HepG2 (cell line): ENCODE measurements around the gene SUN5. TPM values are rescaled to one million over a fixed set of nuclear protein-coding genes. Genes with fewer than 3 reads are reported as not detected.

ENCODE experiments used
- ELF3 ChIP-seq: IDR thresholded peaks from 2 replicates; pipeline ENCODE4 v1.6.1; 2016; ENCODE audit warnings: missing genetic modification reagents, missing compliant biosample characterization
- FOSL1 ChIP-seq: sonication (generic); formaldehyde crosslinking; IDR thresholded peaks from 2 replicates; pipeline ENCODE4 v1.9.0; 2021; ENCODE audit warnings: missing genetic modification reagents, borderline replicate concordance
- FUBP1 ChIP-seq: sonication (generic); formaldehyde crosslinking; IDR thresholded peaks from 2 replicates; pipeline ENCODE4 v1.5.1; 2020; ENCODE audit warnings: missing genetic modification reagents, mild to moderate bottlenecking, borderline replicate concordance
- HNF4A ChIP-seq: sonication (generic); formaldehyde crosslinking; IDR thresholded peaks from 2 replicates; pipeline ENCODE4 v1.4.0; 2020; ENCODE audit warnings: missing genetic modification reagents
- NR2F1 ChIP-seq, 2 experiments: fragments of 450-650 bp in 1 of 2; formaldehyde crosslinking in 1 of 2; IDR thresholded peaks; 2 replicates each; pipeline versions ENCODE4 v1.5.0 to v1.6.1; 2016 to 2020; ENCODE audit warnings: mild to moderate bottlenecking in 1 of 2, missing compliant biosample characterization in 1 of 2, missing genetic modification reagents in 1 of 2, moderate library complexity in 1 of 2
- RARA ChIP-seq: IDR thresholded peaks from 2 replicates; pipeline ENCODE4 v1.6.1; 2016; ENCODE audit warnings: missing genetic modification reagents, missing compliant biosample characterization
- XRCC5 ChIP-seq: fragments of 200-400 bp; formaldehyde crosslinking; optimal IDR thresholded peaks from 2 replicates; pipeline ENCODE3; 2017; ENCODE audit warnings: mild to moderate bottlenecking, low read length
- ZC3H13 ChIP-seq: sonication (generic); formaldehyde crosslinking; IDR thresholded peaks from 2 replicates; pipeline ENCODE4 v1.8.1; 2023; ENCODE audit warnings: mild to moderate bottlenecking, missing genetic modification reagents, moderate library complexity
- ZC3H4 ChIP-seq: sonication (generic); formaldehyde crosslinking; IDR thresholded peaks from 2 replicates; pipeline ENCODE4 v1.4.0; 2020; ENCODE audit warnings: missing genetic modification reagents, borderline replicate concordance
- ZEB1 ChIP-seq: IDR thresholded peaks from 2 replicates; pipeline ENCODE4 v1.6.1; 2012; ENCODE audit warnings: mild to moderate bottlenecking, low read depth, inconsistent platforms; ENCODE audit not compliant: insufficient replicate concordance
- ZFP91 ChIP-seq: sonication (generic); formaldehyde crosslinking; IDR thresholded peaks from 2 replicates; pipeline ENCODE4 v1.9.0; 2022; ENCODE audit warnings: missing genetic modification reagents, mild to moderate bottlenecking, borderline replicate concordance
- ZMYM2 ChIP-seq: sonication (generic); formaldehyde crosslinking; IDR thresholded peaks from 2 replicates; pipeline ENCODE4 v1.8.0; 2022; ENCODE audit warnings: mild to moderate bottlenecking, missing genetic modification reagents
- ZMYM3 ChIP-seq: sonication (generic); formaldehyde crosslinking; IDR thresholded peaks from 2 replicates; pipeline ENCODE4 v1.5.1; 2020; ENCODE audit warnings: mild to moderate bottlenecking, missing genetic modification reagents
- ZNF296 ChIP-seq: sonication (generic); formaldehyde crosslinking; conservative IDR thresholded peaks from 2 replicates; pipeline ENCODE4 v1.5.0; 2020; ENCODE audit warnings: mild to moderate bottlenecking, missing genetic modification reagents
- ZNF543 ChIP-seq: sonication (generic); formaldehyde crosslinking; IDR thresholded peaks from 2 replicates; pipeline ENCODE4 v1.4.0; 2020; ENCODE audit warnings: mild to moderate bottlenecking, missing genetic modification reagents
- ZNF770 ChIP-seq: sonication (generic); formaldehyde crosslinking; IDR thresholded peaks from 2 replicates; pipeline ENCODE4 v1.5.0; 2020; ENCODE audit warnings: mild to moderate bottlenecking, missing genetic modification reagents
- ZXDC ChIP-seq: sonication (generic); formaldehyde crosslinking; IDR thresholded peaks from 2 replicates; pipeline ENCODE4 v1.5.0; 2020; ENCODE audit warnings: mild to moderate bottlenecking, missing genetic modification reagents
- polyA plus RNA-seq, 8 experiments: library from polyadenylated mRNA; depleted of rRNA in 3 of 8; stranded (reverse) in 7 of 8; unstranded in 1 of 8; fragments of >200 nt; fragmentation: Illumina TruSeq in 4 of 8; extraction: Trizol in 4 of 8; gene quantifications; 2 replicates each; pipeline versions ENCODE4 v1.2.1 to v1.2.3, GENCODE V29; 2011 to 2016; ENCODE audit warnings: low read depth in 4 of 8, missing spikeins in 1 of 8, mixed read lengths in 1 of 8; ENCODE audit not compliant: insufficient read depth in 1 of 8
- total RNA-seq, 5 experiments: library from RNA; depleted of rRNA; stranded (reverse); fragments of >200 nt; fragmentation: Illumina TruSeq; extraction: Trizol; gene quantifications; 2 replicates each; pipeline ENCODE4 v1.2.3, GENCODE V29; 2016; ENCODE audit warnings: low read depth in 1 of 5

The SUN5 gene
- total and polyA plus RNA-seq, 2 of the 13 experiments (the other 11 are each of a cell fraction or from before 2014, with no cell fraction given): not detected

DNA sequence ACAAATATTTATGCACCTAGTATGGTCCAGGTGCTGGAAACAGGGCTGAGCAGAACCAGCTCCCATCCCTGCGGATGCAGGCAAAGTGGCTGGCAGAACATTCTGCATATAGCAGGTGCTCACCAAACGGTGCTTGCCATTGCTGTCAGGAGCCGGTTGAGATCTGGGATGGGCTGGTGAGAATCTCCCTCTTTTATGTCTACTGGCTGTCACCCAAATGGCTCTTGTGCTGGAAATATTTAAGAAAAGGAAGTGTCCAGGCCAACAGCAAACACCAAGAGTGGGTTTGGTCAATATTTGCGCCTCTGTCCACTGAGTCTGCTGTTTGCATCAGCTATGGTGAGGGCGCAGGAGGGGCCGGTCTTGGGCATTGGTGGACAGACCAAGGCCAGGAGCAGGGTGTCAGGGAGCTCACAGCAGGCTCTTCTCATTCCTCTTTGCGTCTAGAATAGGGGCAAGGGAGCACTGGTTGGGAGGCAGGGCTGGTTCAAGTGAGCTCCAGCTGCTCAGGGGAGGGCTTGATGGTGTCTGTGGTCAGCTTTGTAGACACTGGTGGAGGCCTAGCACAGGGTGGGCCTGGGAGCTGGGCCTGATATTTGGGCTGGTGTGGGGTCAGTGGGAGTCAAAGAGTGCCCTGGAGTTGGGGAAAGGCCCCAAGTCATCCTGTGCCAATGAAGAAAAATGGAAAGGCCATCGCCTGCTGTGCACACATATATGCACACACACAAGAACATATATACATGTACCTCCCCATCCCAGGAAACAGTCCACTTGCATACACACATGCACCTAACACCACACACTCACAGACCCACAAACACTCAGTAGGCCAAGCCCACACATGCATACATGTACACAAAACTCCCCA, 1.9 kb upstream of the SUN5 start (continued):
- TF ChIP-seq ZXDC (CRISPR knock-in tag): peak; percentile 48; the same call in 1 of the 2 replicates
- peak; percentile 84 for TF ChIP-seq ZFP91 (CRISPR knock-in tag)
- peak; percentile 66; the same call in 1 of the 2 replicates for TF ChIP-seq ZC3H13 (CRISPR knock-in tag)
- TF ChIP-seq FUBP1 (CRISPR knock-in tag): peak; percentile 70; the same call in 1 of the 2 replicates
- TF ChIP-seq HNF4A (CRISPR knock-in tag): peak; percentile 85
- peak; percentile 30 to 72; a peak in 1 of 4 replicates for TF ChIP-seq NR2F1 (CRISPR knock-in tag; IDR thresholded peaks at IDR 0.05)
- peak; percentile 98 for TF ChIP-seq ZMYM3 (CRISPR knock-in tag)
- peak; percentile 85 for TF ChIP-seq ZEB1
- TF ChIP-seq XRCC5: peak; percentile 92
- peak; percentile 61; the same call in 1 of the 2 replicates for TF ChIP-seq ZNF543
- 0 out of 2 replicates have a peak, but pooled peaks have one; percentile 34 for TF ChIP-seq ZNF770 (CRISPR knock-in tag)
- TF ChIP-seq ZMYM2 (CRISPR knock-in tag): peak; percentile 96
- peak; percentile 99 for TF ChIP-seq ELF3 (CRISPR knock-in tag)
- no peak for TF ChIP-seq ZC3H4 (CRISPR knock-in tag)
- TF ChIP-seq RARA (CRISPR knock-in tag): peak; percentile 97
- TF ChIP-seq FOSL1: no peak
- TF ChIP-seq ZNF296: peak; percentile 99
